Common myeloid progenitor, CD34-positive (primary cell): Measurements from ENCODE around the gene TRDMT1.
A peak's percentile ranks its signal among the peaks of the same experiment; 100 is the strongest.

Experiments
- CTCF ChIA-PET: fragments of 350-600 bp; sonication (Branson Sonifier 250); formaldehyde crosslinking; loops from one replicate; lab custom pipeline; 2021; ENCODE audit warnings: antibody characterized with exemption; lab: Charles Lee
- POLR2A ChIA-PET: fragments of 350-600 bp; sonication (Branson Sonifier 250); formaldehyde crosslinking; loops from one replicate; lab custom pipeline; 2021; ENCODE audit warnings: antibody characterized with exemption; lab: Charles Lee
- DNase-seq, 3 donors: peaks; one replicate each; pipeline versions ENCODE4 v3.0.0 to v3.0.0-alpha.2; 2013
- H3K27ac ChIP-seq, 2 experiments: 1 replicate in 1 of 2; 2 replicates in 1 of 2; pipeline ENCODE4 v1.7.0; 2013; ENCODE audit warnings: inconsistent platforms in 2 of 2, low read length in 2 of 2, mild to moderate bottlenecking in 2 of 2, low read depth in 1 of 2, moderate library complexity in 1 of 2; ENCODE audit not compliant: severe bottlenecking in 2 of 2, insufficient read depth in 1 of 2, poor library complexity in 1 of 2
- H3K27me3 ChIP-seq, 5 experiments: replicated peaks in 2 of 5; 1 replicate in 3 of 5; 2 replicates in 2 of 5; pipeline versions ENCODE4 v1.6.1 to v1.7.0; 2013; ENCODE audit warnings: low read length in 4 of 5, mild to moderate bottlenecking in 2 of 5, moderate library complexity in 2 of 5, inconsistent platforms in 1 of 5; ENCODE audit not compliant: insufficient read depth in 5 of 5, control insufficient read depth in 4 of 5
- H3K36me3 ChIP-seq, 4 experiments: 1 replicate in 2 of 4; 2 replicates in 2 of 4; pipeline versions ENCODE4 v1.6.1 to v1.7.0; 2013; ENCODE audit warnings: low read length in 3 of 4, control low read depth in 1 of 4, mild to moderate bottlenecking in 1 of 4; ENCODE audit not compliant: control insufficient read depth in 4 of 4, insufficient read depth in 4 of 4
- H3K4me1 ChIP-seq, 4 experiments: 1 replicate in 3 of 4; 2 replicates in 1 of 4; pipeline versions ENCODE4 v1.6.1 to v1.7.1; 2013; ENCODE audit warnings: low read length in 3 of 4, mild to moderate bottlenecking in 3 of 4, control low read depth in 1 of 4, inconsistent platforms in 1 of 4, moderate library complexity in 1 of 4; ENCODE audit not compliant: control insufficient read depth in 4 of 4, insufficient read depth in 4 of 4; ENCODE audit errors: control extremely low read depth in 1 of 4
- H3K4me3 ChIP-seq, 7 experiments: 1 replicate in 4 of 7; 2 replicates in 3 of 7; pipeline versions ENCODE4 v1.5.1 to v1.7.0; 2013; ENCODE audit warnings: mild to moderate bottlenecking in 7 of 7, low read length in 6 of 7, moderate library complexity in 6 of 7, inconsistent platforms in 2 of 7, low read depth in 2 of 7, control low read depth in 1 of 7; ENCODE audit not compliant: insufficient read depth in 4 of 7, control insufficient read depth in 1 of 7; ENCODE audit errors: extremely low read depth in 1 of 7
- H3K9me3 ChIP-seq, 5 experiments: 1 replicate in 4 of 5; 2 replicates in 1 of 5; pipeline versions ENCODE4 v1.6.1 to v1.7.1; 2013; ENCODE audit warnings: low read length in 4 of 5, mild to moderate bottlenecking in 2 of 5, inconsistent platforms in 1 of 5, low read depth in 1 of 5, moderate library complexity in 1 of 5; ENCODE audit not compliant: control insufficient read depth in 4 of 5, insufficient read depth in 2 of 5; ENCODE audit errors: control extremely low read depth in 1 of 5
- WGBS: methylation state at CpG from one replicate; pipeline ENCODE4 v1.1.5; 2013; ENCODE audit not compliant: insufficient coverage; 5-methylcytosine and 5-hydroxymethylcytosine counted together

TRDMT1 gene

DNA sequence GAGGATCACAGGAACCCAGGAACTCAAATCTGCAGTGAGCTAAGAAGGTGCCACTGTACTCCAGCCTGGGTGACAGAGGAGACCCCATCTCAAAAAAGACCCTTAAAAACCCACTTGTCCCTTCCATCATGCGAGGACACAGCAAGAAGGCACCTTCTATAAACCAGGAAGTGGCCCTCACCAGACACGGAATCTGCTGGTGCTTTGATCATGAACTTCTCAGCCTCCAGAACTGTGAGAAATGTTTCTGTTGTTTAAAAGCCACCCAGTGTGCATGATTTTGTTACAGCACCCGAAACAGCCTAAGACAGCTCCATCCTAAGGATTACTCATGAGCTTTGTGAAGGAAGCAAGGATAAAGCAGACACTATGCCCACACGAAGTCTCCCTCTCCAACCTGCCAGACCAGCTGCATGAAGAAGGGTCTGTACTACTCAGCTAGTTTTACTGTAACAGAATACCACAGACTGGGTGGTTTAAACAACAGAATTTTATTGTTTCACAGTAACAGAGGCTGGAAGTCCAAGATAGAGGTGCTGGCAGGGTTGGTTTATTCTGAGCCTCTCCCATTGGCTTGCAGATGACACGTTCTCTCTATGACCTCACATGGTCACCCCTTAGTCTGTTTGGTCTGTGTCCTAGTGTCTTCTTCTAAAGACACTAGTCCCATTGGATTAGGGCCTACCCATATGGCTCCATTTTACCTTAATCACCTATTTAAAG, 40.3 kb upstream of the TRDMT1 start:
- Histone ChIP-seq H3K4me1 (no peaks in the 10 kb centered on the region), H3K27ac (no peak overlapping the region), H3K9me3 (peaks cover 0 to under 1% (median 0%) of the 10 kb centered on the region in 5 experiments), H3K36me3 (peaks cover 0 to 15% (median 9%) of the 10 kb centered on the region in 4 experiments), H3K4me3 (no peak overlapping the region), H3K27me3 (no peaks in the 10 kb centered on the region)
- ChIA-PET CTCF (interaction anchor here (0.7 to 1.2 kb wide), 3 partner anchors 77 to 397 kb away, joined by 3 to 4 read pairs (median 3); no protein-coding TSS in a partner anchor), POLR2A (no interaction called here)
- WGBS, result 100% methylated on average over 5 of the region's 5 CpGs
- DNase-seq, result no peak

DNA sequence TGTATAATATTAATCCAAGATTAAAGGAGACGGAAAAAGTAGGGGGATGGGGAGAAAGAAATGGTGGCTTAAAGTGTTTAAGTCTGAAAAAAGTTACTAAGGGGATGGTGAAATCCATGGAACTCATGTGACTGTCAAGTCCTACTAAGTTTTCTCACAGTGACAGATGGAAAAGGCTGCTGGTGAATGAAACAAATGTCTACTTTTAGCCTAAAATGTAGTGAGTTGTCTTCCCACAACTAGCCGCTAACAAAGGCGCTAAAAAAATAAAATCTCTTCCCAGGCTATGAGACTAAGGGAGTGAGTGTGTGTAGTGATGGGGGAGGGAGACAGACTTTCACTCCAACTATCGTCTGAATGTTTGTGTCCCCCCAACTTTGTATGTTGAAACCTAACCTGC, 39.1 kb upstream of the TRDMT1 start:
- ChIA-PET POLR2A (no interaction called here), CTCF (no interaction called here)
- no peak overlapping the region for H3K4me3 ChIP-seq
- no peaks in the 10 kb centered on the region for H3K9me3 ChIP-seq
- no peaks in the 10 kb centered on the region for H3K4me1 ChIP-seq
- no peak overlapping the region for H3K27ac ChIP-seq
- 96% methylated on average over 4 of the region's 4 CpGs for WGBS
- peak in 2 of 3 donors; percentile 32 to 40 for DNase-seq
- H3K27me3 ChIP-seq, result no peaks in the 10 kb centered on the region
- H3K36me3 ChIP-seq, result peaks cover 8 to 26% (median 18%) of the 10 kb centered on the region in 4 experiments

DNA sequence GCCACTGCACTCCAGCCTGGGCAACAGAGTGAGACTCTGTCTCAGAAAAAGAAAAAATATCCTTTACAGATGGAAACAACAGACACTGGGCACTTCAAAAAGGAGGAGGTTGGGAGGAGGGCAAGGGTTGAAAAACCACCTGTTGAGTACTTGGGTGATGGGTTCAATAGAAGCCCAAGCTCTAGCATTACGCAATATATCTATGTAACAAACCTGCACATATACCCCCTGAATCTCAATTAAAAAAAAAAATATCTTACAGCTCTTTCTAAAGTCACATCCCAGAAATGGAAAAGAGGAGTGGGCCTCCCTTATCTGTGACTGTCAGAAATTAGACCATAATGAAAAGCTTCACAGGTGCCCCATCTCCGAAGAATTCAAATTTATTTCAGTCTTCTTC, 38.6 kb upstream of the TRDMT1 start:
- Histone ChIP-seq H3K4me3 (no peak overlapping the region), H3K36me3 (peaks cover 14 to 31% (median 23%) of the 10 kb centered on the region in 4 experiments), H3K27me3 (no peaks in the 10 kb centered on the region), H3K9me3 (no peaks in the 10 kb centered on the region), H3K27ac (no peak overlapping the region), H3K4me1 (no peaks in the 10 kb centered on the region)
- peak in 2 of 3 donors; percentile 35 to 41 for DNase-seq
- WGBS, result no CpG with 5 or more reads among the region's 2 CpGs
- ChIA-PET CTCF (no interaction called here), POLR2A (no interaction called here)

DNA sequence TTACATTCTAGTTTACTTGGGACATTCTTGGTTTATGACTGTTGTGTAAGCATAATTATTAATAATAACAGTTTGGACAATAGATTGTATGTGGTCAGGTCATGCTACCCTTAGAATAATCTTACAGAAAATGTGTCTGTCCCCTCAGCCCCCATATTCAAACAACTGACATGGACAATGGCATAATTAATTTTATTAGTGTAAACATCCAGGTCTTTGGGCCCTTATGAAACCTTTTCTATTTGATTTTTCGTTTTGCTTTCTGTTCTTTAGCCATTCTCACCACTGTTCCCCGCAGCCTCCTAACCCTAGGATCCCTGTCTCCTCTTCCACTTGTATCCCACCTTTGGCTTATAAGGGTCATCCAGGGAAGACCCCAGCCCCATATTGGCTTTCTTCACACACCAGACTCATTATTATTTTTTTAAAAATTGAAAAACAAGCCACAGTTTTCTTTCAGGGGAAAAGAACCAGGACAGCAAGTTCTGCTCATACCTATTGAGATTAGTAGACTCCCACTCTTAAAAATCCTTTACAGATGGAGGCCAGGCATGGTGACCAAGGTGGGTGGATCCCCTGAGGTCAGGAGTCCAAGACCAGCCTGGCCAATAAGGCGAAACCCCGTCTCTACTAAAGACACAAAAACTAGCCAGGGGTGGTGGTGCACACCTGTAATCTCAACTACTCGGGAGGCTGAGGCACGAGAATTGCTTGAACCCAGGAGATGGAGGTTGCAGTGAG, 38.0 kb upstream of the TRDMT1 start:
- Histone ChIP-seq H3K27ac (no peak overlapping the region), H3K4me1 (no peaks in the 10 kb centered on the region), H3K4me3 (no peak overlapping the region), H3K36me3 (peaks cover 18 to 37% (median 29%) of the 10 kb centered on the region in 4 experiments), H3K9me3 (no peaks in the 10 kb centered on the region), H3K27me3 (no peaks in the 10 kb centered on the region)
- DNase-seq, result peak in 2 of 3 donors; percentile 54 to 56
- ChIA-PET POLR2A (interaction anchor here (1.4 kb wide), 1 partner anchor 10 kb away, joined by 4 read pairs; no protein-coding TSS in a partner anchor), CTCF (no interaction called here)
- 96% methylated on average over 6 of the region's 6 CpGs for WGBS

GRCh38 chr10:17238445-17239291, 37.2 kb upstream of the TRDMT1 start:
- Histone ChIP-seq H3K9me3 (no peaks in the 10 kb centered on the region), H3K27me3 (no peaks in the 10 kb centered on the region), H3K4me1 (no peaks in the 10 kb centered on the region), H3K4me3 (no peak overlapping the region), H3K36me3 (peaks cover 26 to 46% (median 36%) of the 10 kb centered on the region in 4 experiments), H3K27ac (no peak overlapping the region)
- peak in 2 of 3 donors; percentile 85 to 86 for DNase-seq
- ChIA-PET POLR2A (interaction anchor here (0.7 to 1.9 kb wide), 4 partner anchors 9 to 37 kb away, joined by 3 to 7 read pairs (median 4); partner anchors contain the start of gene TRDMT1), CTCF (interaction anchor here (0.8 to 0.9 kb wide), 2 partner anchors 8 to 386 kb away, joined by 3 read pairs; no protein-coding TSS in a partner anchor)
- WGBS, result 100% methylated on average over 9 of the region's 12 CpGs

DNA sequence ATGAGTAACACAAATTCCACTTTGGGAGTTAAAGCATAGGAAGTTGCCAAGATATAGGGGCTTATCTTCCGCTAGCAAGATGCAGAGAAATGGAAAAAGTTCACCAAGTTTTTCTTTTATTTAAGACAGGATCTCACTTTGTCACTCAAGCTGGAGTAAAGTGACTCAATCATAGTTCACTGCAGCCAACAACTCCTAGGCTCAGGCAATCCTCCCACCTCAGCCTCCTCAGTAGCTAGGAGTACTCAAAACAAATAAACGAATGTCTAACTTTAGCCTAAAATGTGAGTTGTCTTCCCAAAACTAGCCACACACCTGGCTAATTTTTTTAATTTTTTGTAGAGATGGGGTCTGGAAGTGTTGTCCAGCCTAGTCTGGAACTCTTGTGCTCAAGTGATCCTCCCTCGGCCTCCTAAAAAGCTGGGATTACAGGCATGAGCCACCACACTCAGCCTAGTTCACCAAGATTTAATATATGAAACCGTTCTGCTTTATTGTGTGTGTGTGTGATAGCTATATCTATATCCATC, 36.5 kb upstream of the TRDMT1 start:
- H3K27ac ChIP-seq, result no peak overlapping the region
- WGBS, result 100% methylated on average over 2 of the region's 4 CpGs
- CTCF ChIA-PET, result interaction anchor here (0.8 to 0.9 kb wide), 4 partner anchors 8 to 395 kb away, joined by 3 read pairs; no protein-coding TSS in a partner anchor
- H3K36me3 ChIP-seq, result peaks cover 28 to 52% (median 41%) of the 10 kb centered on the region in 4 experiments
- no peak overlapping the region for H3K4me3 ChIP-seq
- DNase-seq, result peak in 2 of 3 donors; percentile 79 to 82
- no peaks in the 10 kb centered on the region for H3K9me3 ChIP-seq
- POLR2A ChIA-PET, result interaction anchor here (0.6 to 1.9 kb wide), 6 partner anchors 8 to 327 kb away, joined by 3 to 10 read pairs (median 4); no protein-coding TSS in a partner anchor
- H3K27me3 ChIP-seq, result no peaks in the 10 kb centered on the region
- no peaks in the 10 kb centered on the region for H3K4me1 ChIP-seq
